Activated T-helper 2 cell treated with anti-CD3 and anti-CD28 coated beads, Interferon-gamma antibody, Interleukin-2, Interleukin-4, amounts not matched to agents 10 μg/mL and 5 μg/mL and 100 μg/mL, durations not matched to agents 14 hours and 24 hours and 36 hours (primary cell): ENCODE measurements around the gene PRR20E. TPM values are rescaled to one million over a fixed set of nuclear protein-coding genes. Genes with fewer than 3 reads are reported as not detected.

ENCODE experiments used
- DNase-seq: peaks from one replicate; pipeline ENCODE4 v3.0.0; 2021; ENCODE audit warnings: low spot score
- H3K27ac Mint-ChIP-seq: one replicate; pipeline ENCODE4 v1.8.0; 2021; ENCODE audit warnings: mixed read lengths
- H3K27me3 Mint-ChIP-seq: one replicate; pipeline ENCODE4 v1.8.0; 2021; ENCODE audit warnings: low read depth, mixed read lengths
- H3K36me3 Mint-ChIP-seq: one replicate; pipeline ENCODE4 v1.8.0; 2021; ENCODE audit warnings: low read depth, mixed read lengths
- H3K4me1 Mint-ChIP-seq: one replicate; pipeline ENCODE4 v1.8.0; 2021; ENCODE audit warnings: low read depth, mixed read lengths
- H3K4me3 Mint-ChIP-seq: one replicate; pipeline ENCODE4 v1.8.0; 2021; ENCODE audit warnings: low read depth, mild to moderate bottlenecking, moderate library complexity, mixed read lengths
- H3K9me3 Mint-ChIP-seq: one replicate; pipeline ENCODE4 v1.8.0; 2021; ENCODE audit warnings: mixed read lengths
- intact Hi-C: fragments of 100-400 bp; cut with micrococcal nuclease; formaldehyde crosslinking; loops from one replicate; pipeline ENCODE4 v1.15.1; 2023
- total RNA-seq: library from RNA; stranded (reverse); gene quantifications from 2 replicates; pipeline ENCODE4 v1.2.3, GENCODE V29; 2022

Gene PRR20E
- total RNA-seq, 1 donor from 2014 or later = not detected

DNA sequence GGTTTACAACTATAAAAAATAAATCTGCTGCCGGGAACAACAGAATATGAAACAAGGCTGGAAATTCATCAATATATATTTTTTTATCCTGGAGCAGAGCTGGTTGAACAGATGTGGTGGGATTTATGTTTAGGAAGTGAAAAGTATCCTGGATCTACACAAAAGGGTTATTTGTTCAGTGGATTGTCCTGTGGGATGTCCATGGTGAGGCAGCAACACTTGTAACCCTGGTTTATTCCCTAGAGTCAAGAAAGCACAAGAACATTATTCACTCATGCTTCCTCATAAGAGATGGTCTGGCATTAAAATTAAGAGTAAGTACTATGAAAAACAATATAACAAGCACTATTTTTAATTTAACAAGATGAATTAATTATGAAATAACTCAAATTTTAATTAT is 46.0 kb downstream of the PRR20E start:
- peaks cover 21% of the 10 kb centered on the region for H3K9me3 Mint-ChIP-seq
- H3K27me3 Mint-ChIP-seq = no peaks in the 10 kb centered on the region
- no peak overlapping the region for H3K4me3 Mint-ChIP-seq
- no peak for DNase-seq
- no peaks in the 10 kb centered on the region for H3K4me1 Mint-ChIP-seq
- intact Hi-C loops = no loop called here
- H3K27ac Mint-ChIP-seq = no peak overlapping the region
- no peaks in the 10 kb centered on the region for H3K36me3 Mint-ChIP-seq

Other genes starting within 250 kb of the PRR20E start
- gene PRR20A, start 26.3 kb upstream of the PRR20E start, total RNA-seq = not detected in 2 replicates
- not detected in 2 replicates for gene PRR20B, start 19.7 kb upstream of the PRR20E start, total RNA-seq
- not detected in 2 replicates for gene PRR20C, start 13.1 kb upstream of the PRR20E start, total RNA-seq
- gene PRR20D, start 6.6 kb upstream of the PRR20E start, total RNA-seq = not detected in 2 replicates